Vagina (tissue), 2 donors: Measurements from ENCODE around the gene MTCL1. TPM values are rescaled to one million over a fixed set of nuclear protein-coding genes. Genes with fewer than 3 reads are reported as not detected.

ENCODE experiments used
- DNase-seq, 2 donors: peaks; one replicate each; pipeline ENCODE4 v3.0.0-alpha.2; 2017; ENCODE audit errors: extremely low spot score in 2 of 2
- H3K27ac ChIP-seq: fragments of 200-600 bp; sonication (generic); one replicate; pipeline ENCODE4 v1.5.1; 2019
- H3K27me3 ChIP-seq: fragments of 200-600 bp; sonication (generic); one replicate; pipeline ENCODE4 v1.5.1; 2019
- H3K36me3 ChIP-seq, 2 donors: fragments of 200-600 bp; sonication (generic); one replicate each; pipeline ENCODE4 v1.5.1; 2017 to 2019
- H3K4me1 ChIP-seq: fragments of 200-600 bp; sonication (generic); one replicate; pipeline ENCODE4 v1.5.1; 2019
- H3K4me3 ChIP-seq, 2 donors: fragments of 200-600 bp; sonication (generic); 1 replicate in 1 of 2; 2 replicates in 1 of 2; pipeline ENCODE4 v1.5.1; 2016 to 2019
- H3K9me3 ChIP-seq: fragments of 200-600 bp; sonication (generic); one replicate; pipeline ENCODE4 v1.5.1; 2019
- POLR2A ChIP-seq, 2 donors: fragments of 450-650 bp; IDR thresholded peaks; one replicate each; pipeline ENCODE4 v1.6.1; 2017; ENCODE audit warnings: antibody characterized with exemption in 2 of 2, mild to moderate bottlenecking in 2 of 2, moderate library complexity in 2 of 2
- POLR2AphosphoS5 ChIP-seq, 2 donors: sonication (generic); formaldehyde crosslinking; IDR thresholded peaks; one replicate each; pipeline ENCODE4 v1.9.0; 2017; ENCODE audit warnings: antibody characterized with exemption in 2 of 2, mild to moderate bottlenecking in 2 of 2, low read depth in 1 of 2; ENCODE audit not compliant: insufficient read depth in 1 of 2
- intact Hi-C: fragments of 100-400 bp; cut with DNase I; formaldehyde crosslinking; loops from one replicate; pipeline ENCODE4 v1.15.1; 2023
- total RNA-seq: library from RNA; depleted of rRNA; stranded (reverse); fragments of >200 nt; gene quantifications from one replicate; pipeline ENCODE4 v1.2.3, GENCODE V29; 2016
- TF ChIP-seq, protein P1 (sequence below), 3 experiments: fragments of 450-650 bp in 2 of 3; fragments of 200-600 bp in 1 of 3; sonication (generic) in 1 of 3; IDR thresholded peaks; one replicate each; pipeline ENCODE4 v1.5.1; 2017 to 2019; ENCODE audit warnings: antibody characterized with exemption in 3 of 3, mild to moderate bottlenecking in 2 of 3, moderate library complexity in 2 of 3

MTCL1 gene
- total RNA-seq, 1 donor from 2014 or later: 23.6 TPM

DNA sequence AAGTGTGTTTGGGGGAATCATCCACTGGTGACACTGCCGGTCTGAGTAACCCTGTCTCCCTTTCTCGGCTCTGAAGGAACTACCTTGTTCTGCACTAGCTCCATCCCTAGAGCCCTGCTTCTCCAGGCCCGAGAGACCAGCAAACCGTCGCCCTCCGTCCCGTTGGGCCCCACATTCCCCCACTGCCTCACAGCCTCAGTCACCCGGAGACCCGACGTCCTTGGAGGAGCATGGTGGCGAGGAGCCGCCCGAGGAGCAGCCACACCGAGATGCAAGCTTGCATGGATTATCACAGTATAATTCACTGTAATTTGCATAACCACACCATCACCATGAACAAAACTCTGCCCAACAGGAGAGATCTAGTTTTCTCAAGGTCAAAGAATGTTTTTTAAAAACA, 126.2 kb downstream of the MTCL1 start:
- no peak for DNase-seq
- Histone ChIP-seq H3K27me3 (no peaks in the 10 kb centered on the region), H3K4me3 (no peak overlapping the region), H3K4me1 (no peaks in the 10 kb centered on the region), H3K27ac (no peak overlapping the region), H3K9me3 (no peaks in the 10 kb centered on the region), H3K36me3 (no peaks in the 10 kb centered on the region)
- TF ChIP-seq, protein P1, sequence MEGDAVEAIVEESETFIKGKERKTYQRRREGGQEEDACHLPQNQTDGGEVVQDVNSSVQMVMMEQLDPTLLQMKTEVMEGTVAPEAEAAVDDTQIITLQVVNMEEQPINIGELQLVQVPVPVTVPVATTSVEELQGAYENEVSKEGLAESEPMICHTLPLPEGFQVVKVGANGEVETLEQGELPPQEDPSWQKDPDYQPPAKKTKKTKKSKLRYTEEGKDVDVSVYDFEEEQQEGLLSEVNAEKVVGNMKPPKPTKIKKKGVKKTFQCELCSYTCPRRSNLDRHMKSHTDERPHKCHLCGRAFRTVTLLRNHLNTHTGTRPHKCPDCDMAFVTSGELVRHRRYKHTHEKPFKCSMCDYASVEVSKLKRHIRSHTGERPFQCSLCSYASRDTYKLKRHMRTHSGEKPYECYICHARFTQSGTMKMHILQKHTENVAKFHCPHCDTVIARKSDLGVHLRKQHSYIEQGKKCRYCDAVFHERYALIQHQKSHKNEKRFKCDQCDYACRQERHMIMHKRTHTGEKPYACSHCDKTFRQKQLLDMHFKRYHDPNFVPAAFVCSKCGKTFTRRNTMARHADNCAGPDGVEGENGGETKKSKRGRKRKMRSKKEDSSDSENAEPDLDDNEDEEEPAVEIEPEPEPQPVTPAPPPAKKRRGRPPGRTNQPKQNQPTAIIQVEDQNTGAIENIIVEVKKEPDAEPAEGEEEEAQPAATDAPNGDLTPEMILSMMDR (IDR thresholded peaks at IDR 0.05): no peak
- no peak for TF ChIP-seq POLR2A (IDR thresholded peaks at IDR 0.05)
- TF ChIP-seq POLR2AphosphoS5 (IDR thresholded peaks at IDR 0.05; ENCODE audit: insufficient read depth in 1 of 2, low read depth in 1 of 2): no peak
- intact Hi-C loops: no loop called here

DNA sequence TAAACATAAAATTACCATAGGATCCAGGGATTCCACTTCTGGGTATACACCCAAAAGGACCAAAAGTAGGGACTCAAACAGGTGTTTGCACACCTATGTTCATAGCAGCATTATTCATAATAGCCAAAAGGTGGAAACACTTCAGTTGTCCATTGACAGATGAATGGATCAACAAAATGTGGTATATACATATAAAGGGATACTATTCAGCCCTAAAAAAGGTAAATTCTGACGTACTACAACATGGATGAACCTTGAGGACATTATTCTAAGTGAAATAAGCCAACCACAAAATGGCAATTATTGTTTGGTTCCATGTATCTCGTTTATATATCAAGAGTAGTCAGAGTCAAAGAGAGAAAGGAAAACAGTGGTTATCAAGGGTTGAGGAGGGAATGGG, 128.1 kb downstream of the MTCL1 start:
- no peaks in the 10 kb centered on the region for H3K27me3 ChIP-seq
- no peak overlapping the region for H3K27ac ChIP-seq
- no peaks in the 10 kb centered on the region for H3K9me3 ChIP-seq
- H3K4me3 ChIP-seq: no peak overlapping the region
- TF ChIP-seq, protein P1 (IDR thresholded peaks at IDR 0.05): no peak
- TF ChIP-seq POLR2A (IDR thresholded peaks at IDR 0.05): no peak
- no peak for TF ChIP-seq POLR2AphosphoS5 (IDR thresholded peaks at IDR 0.05; ENCODE audit: insufficient read depth in 1 of 2, low read depth in 1 of 2)
- no peaks in the 10 kb centered on the region for H3K4me1 ChIP-seq
- no peak for DNase-seq
- H3K36me3 ChIP-seq: no peaks in the 10 kb centered on the region
- intact Hi-C loops: no loop called here

DNA sequence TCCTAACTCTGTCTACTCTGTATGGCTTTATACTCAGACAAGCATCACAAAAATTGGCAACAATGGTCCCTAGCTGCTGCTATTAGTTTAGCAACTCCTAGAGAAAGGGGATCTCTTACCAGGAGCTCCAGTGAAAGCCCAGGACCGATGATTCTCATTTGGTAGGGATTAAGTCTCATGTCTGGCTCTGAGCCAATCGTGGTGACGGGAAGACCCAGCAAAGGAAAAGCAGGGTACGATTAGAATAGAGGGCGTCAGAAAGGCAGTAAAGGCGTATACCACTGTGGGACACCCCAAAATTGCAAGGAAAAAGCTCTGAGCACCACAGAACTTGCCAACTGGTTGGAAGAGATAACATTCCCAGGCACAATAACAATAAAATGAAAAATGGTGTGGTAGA, 129.5 kb downstream of the MTCL1 start:
- intact Hi-C loops: no loop called here
- no peak overlapping the region for H3K27ac ChIP-seq
- TF ChIP-seq POLR2AphosphoS5 (IDR thresholded peaks at IDR 0.05; ENCODE audit: insufficient read depth in 1 of 2, low read depth in 1 of 2): no peak
- TF ChIP-seq, protein P1 (IDR thresholded peaks at IDR 0.05): no peak
- H3K4me3 ChIP-seq: no peak overlapping the region
- DNase-seq: no peak
- no peaks in the 10 kb centered on the region for H3K27me3 ChIP-seq
- no peaks in the 10 kb centered on the region for H3K36me3 ChIP-seq
- no peaks in the 10 kb centered on the region for H3K9me3 ChIP-seq
- peaks cover 10% of the 10 kb centered on the region for H3K4me1 ChIP-seq

DNA sequence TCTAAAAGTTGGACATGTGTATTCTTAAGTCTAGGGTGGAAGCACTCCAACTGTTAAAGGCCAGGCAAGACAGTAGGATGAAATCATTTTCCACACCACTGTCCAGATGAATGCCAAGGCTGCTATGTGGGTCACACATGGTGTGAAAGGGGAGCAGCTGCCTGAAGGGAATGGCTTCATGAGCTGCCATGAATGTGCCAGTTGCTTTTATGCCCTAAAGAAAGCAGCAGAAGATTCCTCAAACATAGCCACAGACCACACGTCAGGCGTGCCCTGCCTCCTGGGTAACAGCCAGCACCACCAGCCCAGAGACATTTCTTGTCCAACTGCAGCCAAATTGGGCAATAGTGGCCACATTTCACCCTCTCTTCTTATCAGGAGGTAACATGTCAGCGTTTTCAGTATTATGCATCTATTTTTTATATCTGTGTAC, 130.2 kb downstream of the MTCL1 start:
- TF ChIP-seq, protein P1 (IDR thresholded peaks at IDR 0.05): no peak
- peaks cover 10% of the 10 kb centered on the region for H3K4me1 ChIP-seq
- H3K36me3 ChIP-seq: no peaks in the 10 kb centered on the region
- H3K9me3 ChIP-seq: no peaks in the 10 kb centered on the region
- H3K27ac ChIP-seq: no peak overlapping the region
- DNase-seq: no peak
- intact Hi-C loops: no loop called here
- no peak overlapping the region for H3K4me3 ChIP-seq
- H3K27me3 ChIP-seq: no peaks in the 10 kb centered on the region

DNA sequence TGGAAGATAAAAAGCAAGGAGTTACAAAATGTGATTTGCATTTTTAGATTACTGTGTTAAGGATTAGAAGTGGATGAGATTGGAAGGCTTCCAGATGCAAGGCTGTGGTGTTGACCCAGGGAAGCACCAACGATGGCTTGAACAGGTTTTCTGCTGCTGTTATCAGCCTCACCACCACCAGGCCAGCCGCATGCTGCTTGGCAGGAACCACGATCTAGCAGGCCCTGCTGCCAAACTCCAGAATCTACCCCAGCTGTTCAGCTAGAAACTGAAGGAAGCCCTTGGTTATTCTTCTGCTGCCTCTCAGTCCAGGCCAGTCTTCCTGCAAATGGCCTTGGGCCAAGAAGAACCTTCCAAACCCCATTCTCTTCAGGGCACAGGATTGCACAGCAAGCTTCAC, 133.9 kb downstream of the MTCL1 start:
- intact Hi-C loops: no loop called here
- H3K36me3 ChIP-seq: no peaks in the 10 kb centered on the region
- peaks cover 10% of the 10 kb centered on the region for H3K4me1 ChIP-seq
- no peak for DNase-seq
- H3K4me3 ChIP-seq: no peak overlapping the region
- H3K27ac ChIP-seq: no peak overlapping the region
- H3K9me3 ChIP-seq: no peaks in the 10 kb centered on the region
- H3K27me3 ChIP-seq: no peaks in the 10 kb centered on the region
- TF ChIP-seq, protein P1 (IDR thresholded peaks at IDR 0.05): no peak
- TF ChIP-seq POLR2AphosphoS5 (IDR thresholded peaks at IDR 0.05; ENCODE audit: insufficient read depth in 1 of 2, low read depth in 1 of 2): no peak
